Erythroblast (primary cell): Measurements from ENCODE around the gene CHRM4.

ENCODE experiments used
- GATA1 ChIP-seq: IDR thresholded peaks from 2 replicates; pipeline ENCODE4 v1.6.1; 2011; ENCODE audit warnings: low read depth, mild to moderate bottlenecking, control low read depth, low read length, moderate library complexity
- POLR2A ChIP-seq: IDR thresholded peaks from 2 replicates; pipeline ENCODE4 v1.6.1; 2011; ENCODE audit warnings: mild to moderate bottlenecking, low read length

GRCh38 chr11:46366260-46366659 is 25.3 kb downstream of the CHRM4 start:
- TF ChIP-seq POLR2A = no peak
- no peak for TF ChIP-seq GATA1
